Measurements from ENCODE around the gene AFF4. TPM values are rescaled to one million over a fixed set of nuclear protein-coding genes. Genes with fewer than 3 reads are reported as not detected.

The AFF4 gene
- total RNA-seq, 1 experiment from 2014 or later = 58.1 TPM

GRCh38 chr5:132853323-132853722 lies 110.1 kb downstream of the AFF4 start:
- ATAC-seq (no peak), DNase-seq (ENCODE audit: low spot score) (no peak)
- H3K4me3 Mint-ChIP-seq = no peak overlapping the region
- no peaks in the 10 kb centered on the region for H3K27me3 Mint-ChIP-seq (ENCODE audit: low read depth)
- POLR2A ChIA-PET = no interaction called here
- no peaks in the 10 kb centered on the region for H3K9me3 Mint-ChIP-seq
- no peak overlapping the region for H3K27ac Mint-ChIP-seq
- H3K36me3 Mint-ChIP-seq = no peaks in the 10 kb centered on the region
- TF ChIP-seq FOXP1 (CRISPR knock-in tag; IDR thresholded peaks at IDR 0.05; ENCODE audit: borderline replicate concordance) (no peak), ZNF138 (CRISPR knock-in tag; conservative IDR thresholded peaks at IDR 0.05) (no peak), ZNF396 (CRISPR knock-in tag; IDR thresholded peaks at IDR 0.05; ENCODE audit: borderline replicate concordance) (no peak), NR3C1 (CRISPR knock-in tag; conservative IDR thresholded peaks at IDR 0.05; ENCODE audit: low read depth) (no peak), ZNF219 (CRISPR knock-in tag; IDR thresholded peaks at IDR 0.05; ENCODE audit: borderline replicate concordance) (no peak), FOXP4 (CRISPR knock-in tag; IDR thresholded peaks at IDR 0.05) (no peak), GRHL2 (CRISPR knock-in tag; IDR thresholded peaks at IDR 0.05; ENCODE audit: insufficient replicate concordance, severe bottlenecking) (no peak), RORB (CRISPR knock-in tag; IDR thresholded peaks at IDR 0.05) (no peak), PRRX2 (CRISPR knock-in tag; IDR thresholded peaks at IDR 0.05) (no peak), SOX15 (CRISPR knock-in tag; IDR thresholded peaks at IDR 0.05) (no peak), IRF1 (CRISPR knock-in tag; IDR thresholded peaks at IDR 0.05) (no peak)
- TF ChIP-seq, protein P1, sequence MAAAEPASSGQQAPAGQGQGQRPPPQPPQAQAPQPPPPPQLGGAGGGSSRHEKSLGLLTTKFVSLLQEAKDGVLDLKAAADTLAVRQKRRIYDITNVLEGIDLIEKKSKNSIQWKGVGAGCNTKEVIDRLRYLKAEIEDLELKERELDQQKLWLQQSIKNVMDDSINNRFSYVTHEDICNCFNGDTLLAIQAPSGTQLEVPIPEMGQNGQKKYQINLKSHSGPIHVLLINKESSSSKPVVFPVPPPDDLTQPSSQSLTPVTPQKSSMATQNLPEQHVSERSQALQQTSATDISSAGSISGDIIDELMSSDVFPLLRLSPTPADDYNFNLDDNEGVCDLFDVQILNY (CRISPR knock-in tag; IDR thresholded peaks at IDR 0.05) = no peak
- TF ChIP-seq, protein P2, sequence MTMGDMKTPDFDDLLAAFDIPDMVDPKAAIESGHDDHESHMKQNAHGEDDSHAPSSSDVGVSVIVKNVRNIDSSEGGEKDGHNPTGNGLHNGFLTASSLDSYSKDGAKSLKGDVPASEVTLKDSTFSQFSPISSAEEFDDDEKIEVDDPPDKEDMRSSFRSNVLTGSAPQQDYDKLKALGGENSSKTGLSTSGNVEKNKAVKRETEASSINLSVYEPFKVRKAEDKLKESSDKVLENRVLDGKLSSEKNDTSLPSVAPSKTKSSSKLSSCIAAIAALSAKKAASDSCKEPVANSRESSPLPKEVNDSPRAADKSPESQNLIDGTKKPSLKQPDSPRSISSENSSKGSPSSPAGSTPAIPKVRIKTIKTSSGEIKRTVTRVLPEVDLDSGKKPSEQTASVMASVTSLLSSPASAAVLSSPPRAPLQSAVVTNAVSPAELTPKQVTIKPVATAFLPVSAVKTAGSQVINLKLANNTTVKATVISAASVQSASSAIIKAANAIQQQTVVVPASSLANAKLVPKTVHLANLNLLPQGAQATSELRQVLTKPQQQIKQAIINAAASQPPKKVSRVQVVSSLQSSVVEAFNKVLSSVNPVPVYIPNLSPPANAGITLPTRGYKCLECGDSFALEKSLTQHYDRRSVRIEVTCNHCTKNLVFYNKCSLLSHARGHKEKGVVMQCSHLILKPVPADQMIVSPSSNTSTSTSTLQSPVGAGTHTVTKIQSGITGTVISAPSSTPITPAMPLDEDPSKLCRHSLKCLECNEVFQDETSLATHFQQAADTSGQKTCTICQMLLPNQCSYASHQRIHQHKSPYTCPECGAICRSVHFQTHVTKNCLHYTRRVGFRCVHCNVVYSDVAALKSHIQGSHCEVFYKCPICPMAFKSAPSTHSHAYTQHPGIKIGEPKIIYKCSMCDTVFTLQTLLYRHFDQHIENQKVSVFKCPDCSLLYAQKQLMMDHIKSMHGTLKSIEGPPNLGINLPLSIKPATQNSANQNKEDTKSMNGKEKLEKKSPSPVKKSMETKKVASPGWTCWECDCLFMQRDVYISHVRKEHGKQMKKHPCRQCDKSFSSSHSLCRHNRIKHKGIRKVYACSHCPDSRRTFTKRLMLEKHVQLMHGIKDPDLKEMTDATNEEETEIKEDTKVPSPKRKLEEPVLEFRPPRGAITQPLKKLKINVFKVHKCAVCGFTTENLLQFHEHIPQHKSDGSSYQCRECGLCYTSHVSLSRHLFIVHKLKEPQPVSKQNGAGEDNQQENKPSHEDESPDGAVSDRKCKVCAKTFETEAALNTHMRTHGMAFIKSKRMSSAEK (CRISPR knock-in tag; IDR thresholded peaks at IDR 0.05; ENCODE audit: borderline replicate concordance) = no peak
- TF ChIP-seq, protein P3, sequence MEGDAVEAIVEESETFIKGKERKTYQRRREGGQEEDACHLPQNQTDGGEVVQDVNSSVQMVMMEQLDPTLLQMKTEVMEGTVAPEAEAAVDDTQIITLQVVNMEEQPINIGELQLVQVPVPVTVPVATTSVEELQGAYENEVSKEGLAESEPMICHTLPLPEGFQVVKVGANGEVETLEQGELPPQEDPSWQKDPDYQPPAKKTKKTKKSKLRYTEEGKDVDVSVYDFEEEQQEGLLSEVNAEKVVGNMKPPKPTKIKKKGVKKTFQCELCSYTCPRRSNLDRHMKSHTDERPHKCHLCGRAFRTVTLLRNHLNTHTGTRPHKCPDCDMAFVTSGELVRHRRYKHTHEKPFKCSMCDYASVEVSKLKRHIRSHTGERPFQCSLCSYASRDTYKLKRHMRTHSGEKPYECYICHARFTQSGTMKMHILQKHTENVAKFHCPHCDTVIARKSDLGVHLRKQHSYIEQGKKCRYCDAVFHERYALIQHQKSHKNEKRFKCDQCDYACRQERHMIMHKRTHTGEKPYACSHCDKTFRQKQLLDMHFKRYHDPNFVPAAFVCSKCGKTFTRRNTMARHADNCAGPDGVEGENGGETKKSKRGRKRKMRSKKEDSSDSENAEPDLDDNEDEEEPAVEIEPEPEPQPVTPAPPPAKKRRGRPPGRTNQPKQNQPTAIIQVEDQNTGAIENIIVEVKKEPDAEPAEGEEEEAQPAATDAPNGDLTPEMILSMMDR (IDR thresholded peaks at IDR 0.05) = no peak
- TF ChIP-seq, protein P4, sequence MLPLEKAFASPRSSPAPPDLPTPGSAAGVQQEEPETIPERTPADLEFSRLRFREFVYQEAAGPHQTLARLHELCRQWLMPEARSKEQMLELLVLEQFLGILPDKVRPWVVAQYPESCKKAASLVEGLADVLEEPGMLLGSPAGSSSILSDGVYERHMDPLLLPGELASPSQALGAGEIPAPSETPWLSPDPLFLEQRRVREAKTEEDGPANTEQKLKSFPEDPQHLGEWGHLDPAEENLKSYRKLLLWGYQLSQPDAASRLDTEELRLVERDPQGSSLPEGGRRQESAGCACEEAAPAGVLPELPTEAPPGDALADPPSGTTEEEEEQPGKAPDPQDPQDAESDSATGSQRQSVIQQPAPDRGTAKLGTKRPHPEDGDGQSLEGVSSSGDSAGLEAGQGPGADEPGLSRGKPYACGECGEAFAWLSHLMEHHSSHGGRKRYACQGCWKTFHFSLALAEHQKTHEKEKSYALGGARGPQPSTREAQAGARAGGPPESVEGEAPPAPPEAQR (CRISPR knock-in tag; IDR thresholded peaks at IDR 0.05) = no peak
- TF ChIP-seq, protein P5, sequence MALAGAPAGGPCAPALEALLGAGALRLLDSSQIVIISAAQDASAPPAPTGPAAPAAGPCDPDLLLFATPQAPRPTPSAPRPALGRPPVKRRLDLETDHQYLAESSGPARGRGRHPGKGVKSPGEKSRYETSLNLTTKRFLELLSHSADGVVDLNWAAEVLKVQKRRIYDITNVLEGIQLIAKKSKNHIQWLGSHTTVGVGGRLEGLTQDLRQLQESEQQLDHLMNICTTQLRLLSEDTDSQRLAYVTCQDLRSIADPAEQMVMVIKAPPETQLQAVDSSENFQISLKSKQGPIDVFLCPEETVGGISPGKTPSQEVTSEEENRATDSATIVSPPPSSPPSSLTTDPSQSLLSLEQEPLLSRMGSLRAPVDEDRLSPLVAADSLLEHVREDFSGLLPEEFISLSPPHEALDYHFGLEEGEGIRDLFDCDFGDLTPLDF (CRISPR knock-in tag; IDR thresholded peaks at IDR 0.05) = no peak
- peaks cover 8% of the 10 kb centered on the region for H3K4me1 Mint-ChIP-seq
- CTCF ChIA-PET = interaction anchor here (1.0 to 1.7 kb wide), 5 partner anchors 31 to 395 kb away, joined by 3 to 10 read pairs (median 7); partner anchors contain the start of gene CCNI2
